Peyer's patch (tissue), 4 donors: ENCODE results near the gene FAM32A. TPM values are rescaled to one million over a fixed set of nuclear protein-coding genes. Genes with fewer than 3 reads are reported as not detected.

ENCODE experiments used
- DNase-seq, 3 donors: peaks; one replicate each; pipeline ENCODE4 v3.0.0-alpha.2; 2017 to 2019
- H3K27ac ChIP-seq, 4 donors: fragments of 200-600 bp; sonication (generic); one replicate each; pipeline ENCODE4 v1.5.1; 2016 to 2019
- H3K27me3 ChIP-seq, 2 donors: fragments of 200-600 bp; sonication (generic); one replicate each; pipeline ENCODE4 v1.5.1; 2019
- H3K36me3 ChIP-seq, 3 donors: fragments of 200-600 bp; sonication (generic); one replicate each; pipeline ENCODE4 v1.5.1; 2016 to 2019
- H3K4me1 ChIP-seq, 4 donors: fragments of 200-600 bp; sonication (generic); one replicate each; pipeline ENCODE4 v1.5.1; 2016 to 2019
- H3K4me3 ChIP-seq, 4 donors: fragments of 200-600 bp; sonication (generic); 1 replicate in 3 of 4; 2 replicates in 1 of 4; pipeline ENCODE4 v1.5.1; 2016 to 2019; ENCODE audit warnings: mild to moderate bottlenecking in 1 of 4
- H3K9me3 ChIP-seq, 4 donors: fragments of 200-600 bp; sonication (generic); one replicate each; pipeline ENCODE4 v1.5.1; 2016 to 2019; ENCODE audit warnings: mild to moderate bottlenecking in 1 of 4
- CTCF ChIP-seq, 6 experiments: fragments of 450-650 bp in 4 of 6; fragments of 200-600 bp in 2 of 6; sonication (generic) in 1 of 6; IDR thresholded peaks; one replicate each; pipeline ENCODE4 v1.5.1; 2017 to 2019; ENCODE audit warnings: antibody characterized with exemption in 6 of 6, mild to moderate bottlenecking in 3 of 6, moderate library complexity in 1 of 6
- POLR2A ChIP-seq, 2 donors: fragments of 450-650 bp; IDR thresholded peaks; one replicate each; pipeline ENCODE4 v1.5.1; 2017; ENCODE audit warnings: antibody characterized with exemption in 2 of 2, mild to moderate bottlenecking in 2 of 2, moderate library complexity in 2 of 2
- total RNA-seq, 4 donors: library from RNA; depleted of rRNA; stranded (reverse); fragments of >200 nt; gene quantifications; one replicate each; pipeline ENCODE4 v1.1.0, GENCODE V29; 2016

The FAM32A gene
- total RNA-seq, 4 donors from 2014 or later, result 88.0 to 116 (median 102) TPM

DNA sequence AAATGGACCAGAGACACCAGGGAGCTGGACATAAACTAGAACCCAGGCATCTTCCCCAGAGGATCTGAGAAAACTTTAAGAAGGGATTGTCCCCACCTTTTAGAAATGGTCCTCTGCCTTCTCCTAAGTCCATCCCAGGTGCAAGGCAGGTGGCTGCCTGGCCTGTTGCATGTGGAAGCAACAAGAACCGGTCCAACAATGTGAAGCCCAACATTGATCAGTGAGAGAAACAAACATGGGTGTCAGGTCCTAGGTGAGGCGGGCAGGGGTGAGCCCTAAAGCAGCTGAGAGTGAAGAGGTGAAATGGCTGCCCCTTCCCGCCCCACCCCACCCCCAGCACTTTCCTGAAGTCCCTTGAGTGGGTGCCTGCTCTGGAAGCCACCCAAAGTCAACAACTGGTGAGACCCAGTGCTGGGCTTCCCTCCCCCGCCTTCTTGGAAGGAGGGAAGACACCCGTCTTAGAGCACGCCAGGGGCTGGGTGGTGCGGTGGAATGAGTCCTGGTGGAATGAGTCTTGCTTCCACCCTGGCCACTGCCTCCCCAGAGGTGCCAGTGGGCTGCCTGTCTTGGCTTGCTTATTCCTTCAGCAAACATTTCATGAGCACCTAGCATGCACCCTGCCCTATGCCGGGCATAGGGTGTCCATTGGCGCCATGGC lies 14.2 kb downstream of the FAM32A start:
- Histone ChIP-seq H3K4me3 (peak overlapping the region in 2 of 4 donors; percentile 6 to 63), H3K27ac (peak overlapping the region in 3 of 4 donors; percentile 40 to 95 (median 93)), H3K4me1 (peaks cover 4 to 48% (median 15%) of the 10 kb centered on the region in 4 donors), H3K27me3 (no peaks in the 10 kb centered on the region), H3K36me3 (peaks cover 0 to 28% (median 0%) of the 10 kb centered on the region in 3 donors), H3K9me3 (no peaks in the 10 kb centered on the region)
- TF ChIP-seq POLR2A (IDR thresholded peaks at IDR 0.05) (no peak), CTCF (IDR thresholded peaks at IDR 0.05) (no peak)
- peak in 1 of 3 donors; percentile 44 for DNase-seq

DNA sequence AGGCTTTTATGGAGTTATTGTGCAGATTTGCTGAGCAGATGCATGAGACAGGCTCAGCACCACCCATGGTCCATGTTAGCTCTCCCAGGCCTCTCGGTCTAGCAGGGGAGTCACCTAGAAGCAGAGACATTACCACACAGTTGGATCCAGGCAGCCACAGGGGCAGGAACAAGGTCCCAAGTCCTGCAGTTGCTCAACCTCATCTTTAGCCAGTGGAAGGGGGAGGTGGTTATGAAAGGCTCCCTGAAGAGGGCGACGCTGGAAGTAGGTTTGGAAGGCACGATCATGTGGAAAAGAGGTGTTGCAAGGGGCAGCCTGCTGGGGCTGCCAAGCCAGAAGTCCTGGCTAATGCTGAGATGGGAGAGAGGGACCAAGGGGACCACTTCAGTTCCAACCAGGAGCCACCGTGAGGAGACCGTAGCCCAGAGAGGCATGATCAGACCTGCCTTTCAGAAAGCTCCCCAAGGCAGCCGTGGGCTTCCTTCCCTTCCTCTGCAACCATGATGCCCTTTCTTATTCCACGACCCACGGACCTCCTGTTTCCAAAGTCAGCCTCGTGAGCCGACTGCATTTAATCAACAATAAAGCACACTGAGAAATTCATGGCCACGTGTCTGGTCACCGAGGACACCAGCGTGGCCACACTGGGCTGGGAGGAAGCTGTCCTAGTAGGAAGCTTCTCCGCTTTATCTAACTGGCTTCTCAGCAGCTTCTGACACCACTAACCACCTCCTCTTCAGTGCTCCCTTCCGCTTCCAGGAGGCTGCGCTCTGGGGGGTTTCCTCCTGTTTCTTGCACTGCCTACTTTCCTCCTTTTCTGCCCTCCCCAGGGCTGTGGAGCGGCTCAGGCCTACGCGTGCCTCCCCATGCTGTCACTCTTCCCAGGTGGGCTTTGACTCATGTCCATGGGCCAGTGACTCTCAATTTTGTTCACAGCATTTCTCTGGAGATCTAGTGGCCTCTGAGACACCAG lies 15.1 kb downstream of the FAM32A start:
- Histone ChIP-seq H3K27ac (peak overlapping the region in 2 of 4 donors; percentile 93 to 95), H3K36me3 (peaks cover 0 to 37% (median 0%) of the 10 kb centered on the region in 3 donors), H3K9me3 (no peaks in the 10 kb centered on the region), H3K4me1 (peaks cover 4 to 48% (median 15%) of the 10 kb centered on the region in 4 donors), H3K4me3 (no peak overlapping the region), H3K27me3 (no peaks in the 10 kb centered on the region)
- peak in 1 of 2 donors; percentile 66 for TF ChIP-seq POLR2A (IDR thresholded peaks at IDR 0.05)
- no peak for TF ChIP-seq CTCF (IDR thresholded peaks at IDR 0.05)
- peak in 2 of 3 donors; percentile 73 to 83 for DNase-seq

GRCh38 chr19:16201011-16201391 lies 15.8 kb downstream of the FAM32A start:
- Histone ChIP-seq H3K4me1 (peaks cover 4 to 48% (median 15%) of the 10 kb centered on the region in 4 donors), H3K27ac (peak overlapping the region in 2 of 4 donors; percentile 93 to 95), H3K9me3 (no peaks in the 10 kb centered on the region), H3K4me3 (no peak overlapping the region), H3K27me3 (no peaks in the 10 kb centered on the region), H3K36me3 (peaks cover 0 to 44% (median 0%) of the 10 kb centered on the region in 3 donors)
- no peak for TF ChIP-seq CTCF (IDR thresholded peaks at IDR 0.05)
- no peak for TF ChIP-seq POLR2A (IDR thresholded peaks at IDR 0.05)
- DNase-seq, result peak in 1 of 3 donors; percentile 44

DNA sequence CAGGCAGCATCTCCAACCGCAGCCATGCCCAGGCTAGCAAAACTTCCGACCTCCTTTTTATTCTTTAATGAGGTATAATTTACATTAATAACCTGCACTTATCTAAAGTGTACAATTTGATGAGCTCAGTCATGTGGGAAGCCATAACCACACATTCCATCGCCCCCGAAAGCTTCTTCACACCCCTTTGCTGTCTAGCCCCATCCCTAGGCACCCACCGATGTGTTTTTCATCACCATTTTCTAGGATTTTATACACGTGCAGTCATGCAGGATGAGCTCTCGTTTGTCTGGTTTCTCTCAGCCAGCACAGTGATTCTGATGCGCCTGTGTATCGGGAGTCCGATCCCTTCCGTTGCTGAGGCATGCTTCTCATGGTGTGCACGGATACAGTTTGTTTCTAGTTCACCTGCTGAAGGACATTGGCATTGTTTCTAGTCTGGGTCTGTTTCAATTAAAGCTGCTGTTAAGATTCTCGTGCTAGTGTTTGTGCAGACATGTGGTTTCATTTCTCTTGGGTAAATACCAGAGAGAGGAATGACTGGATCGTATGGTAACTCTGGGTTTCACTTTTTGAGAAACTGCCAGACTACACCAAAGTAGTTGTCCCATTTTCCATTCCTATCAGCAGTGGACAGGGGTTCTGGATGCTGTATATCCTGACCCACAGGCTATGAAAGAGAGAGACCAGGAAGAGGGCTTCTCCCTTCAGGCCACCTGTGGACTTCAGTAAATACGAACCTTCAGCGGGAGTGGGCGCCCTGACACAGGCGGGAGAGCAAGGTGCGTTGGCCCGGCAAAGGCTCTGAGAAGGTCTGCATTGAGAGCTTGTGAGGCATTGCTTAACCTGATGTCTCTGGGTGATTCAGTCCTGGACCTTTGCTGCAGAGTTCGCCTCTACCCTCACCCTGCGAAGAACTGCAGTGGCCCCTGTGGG lies 17.4 kb downstream of the FAM32A start:
- Histone ChIP-seq H3K4me3 (no peak overlapping the region), H3K9me3 (no peaks in the 10 kb centered on the region), H3K36me3 (peaks cover 0 to 58% (median 0%) of the 10 kb centered on the region in 3 donors), H3K27ac (no peak overlapping the region), H3K27me3 (no peaks in the 10 kb centered on the region), H3K4me1 (peaks cover 4 to 38% (median 12%) of the 10 kb centered on the region in 4 donors)
- DNase-seq, result peak in 1 of 3 donors; percentile 30
- TF ChIP-seq CTCF (IDR thresholded peaks at IDR 0.05) (no peak), POLR2A (IDR thresholded peaks at IDR 0.05) (no peak)
